B cell (primary cell): ENCODE measurements around the gene THADA.

ENCODE experiments used
- CTCF ChIP-seq: fragments of 200-600 bp; IDR thresholded peaks from one replicate; pipeline ENCODE4 v1.8.0; 2022; ENCODE audit warnings: antibody characterized with exemption, mild to moderate bottlenecking
- EZH2 ChIP-seq: IDR thresholded peaks from 2 replicates; pipeline ENCODE4 v1.6.1; 2012; ENCODE audit warnings: borderline replicate concordance, low read depth, mild to moderate bottlenecking, moderate library complexity, low read length; ENCODE audit not compliant: insufficient read depth, poor library complexity, severe bottlenecking

- TF ChIP-seq EZH2 (no peak), CTCF (no peak)
These were observed 227.1 kb downstream of the THADA start for GRCh38 chr2:43368483-43369385.
